GM12878 (cell line): Measurements from ENCODE around the gene MYO1E. TPM values are rescaled to one million over a fixed set of nuclear protein-coding genes. Genes with fewer than 3 reads are reported as not detected.

Experiments
- ETV6 ChIP-seq, 2 experiments: fragments of 450-650 bp in 1 of 2; IDR thresholded peaks in 1 of 2; conservative IDR thresholded peaks in 1 of 2; 2 replicates each; pipeline ENCODE4 v1.6.1; 2014; ENCODE audit warnings: antibody characterized with exemption in 1 of 2, borderline replicate concordance in 1 of 2, low read depth in 1 of 2, mild to moderate bottlenecking in 1 of 2, moderate library complexity in 1 of 2
- KAT2A ChIP-seq: conservative IDR thresholded peaks from 2 replicates; pipeline ENCODE4 v1.6.1; 2011; ENCODE audit warnings: low read depth, low read length; ENCODE audit not compliant: control insufficient read depth
- NR2C2 ChIP-seq: IDR thresholded peaks from 2 replicates; pipeline ENCODE4 v1.6.1; 2011; ENCODE audit warnings: borderline replicate concordance, low read depth; ENCODE audit not compliant: control insufficient read depth, insufficient read length
- PML ChIP-seq: IDR thresholded peaks from 2 replicates; pipeline ENCODE4 v1.6.1; 2012; ENCODE audit warnings: low read length, inconsistent platforms
- SIX5 ChIP-seq: IDR thresholded peaks from 2 replicates; pipeline ENCODE4 v1.6.1; 2011; ENCODE audit warnings: mild to moderate bottlenecking, low read depth, low read length, moderate library complexity; ENCODE audit not compliant: severe bottlenecking
- SMC3 ChIP-seq: IDR thresholded peaks from 2 replicates; pipeline ENCODE4 v1.6.1; 2011; ENCODE audit warnings: low read length, improper control_type of control experiment, borderline replicate concordance
- TARDBP ChIP-seq: IDR thresholded peaks from 2 replicates; pipeline ENCODE4 v1.6.1; 2016; ENCODE audit warnings: borderline replicate concordance
- TCF7 ChIP-seq: IDR thresholded peaks from 2 replicates; pipeline ENCODE4 v1.6.1; 2014; ENCODE audit warnings: antibody characterized with exemption, borderline replicate concordance
- ZNF24 ChIP-seq: fragments of 450-650 bp; IDR thresholded peaks from 2 replicates; pipeline ENCODE4 v1.6.1; 2017; ENCODE audit warnings: antibody characterized with exemption, mild to moderate bottlenecking
- ZSCAN29 ChIP-seq: fragments of 450-650 bp; IDR thresholded peaks from 2 replicates; pipeline ENCODE4 v1.6.1; 2017; ENCODE audit warnings: mild to moderate bottlenecking, moderate library complexity
- polyA plus RNA-seq, 11 experiments: library from polyadenylated mRNA; depleted of rRNA in 4 of 11; unstranded in 6 of 11; stranded (reverse) in 5 of 11; fragments of >200 nt; fragmentation: Nextera tagmentation in 4 of 11; fragmentation: Illumina TruSeq in 1 of 11; extraction: Ambion mirVana in 4 of 11; extraction: Trizol in 1 of 11; gene quantifications; 1 replicate in 1 of 11; 2 replicates in 10 of 11; pipeline versions ENCODE4 v1.2.1 to v1.2.3, GENCODE V29; 2011 to 2016; ENCODE audit warnings: inconsistent platforms in 2 of 11, missing spikeins in 2 of 11, low read depth in 1 of 11
- total RNA-seq, 4 experiments: library from RNA; depleted of rRNA in 3 of 4; stranded (reverse); fragments of >200 nt in 3 of 4; fragmentation: Illumina TruSeq in 1 of 4; extraction: Trizol in 1 of 4; gene quantifications; 2 replicates each; pipeline versions ENCODE4 v1.2.1 to v1.2.3, GENCODE V29; 2013 to 2021
- TF ChIP-seq, protein P1 (sequence below): fragments of 450-650 bp; IDR thresholded peaks from 2 replicates; pipeline ENCODE4 v1.6.1; 2016; ENCODE audit warnings: mild to moderate bottlenecking
- TF ChIP-seq, protein P2 (sequence below): IDR thresholded peaks from 2 replicates; pipeline ENCODE4 v1.6.1; 2012; ENCODE audit warnings: low read depth, low read length, improper control_type of control experiment
- TF ChIP-seq, protein P3 (sequence below), 3 experiments: IDR thresholded peaks in 2 of 3; conservative IDR thresholded peaks in 1 of 3; 2 replicates each; pipeline ENCODE4 v1.5.1; 2011; ENCODE audit warnings: low read depth in 3 of 3, low read length in 3 of 3, mild to moderate bottlenecking in 3 of 3, control low read depth in 2 of 3, moderate library complexity in 2 of 3, inconsistent platforms in 1 of 3, mixed read lengths in 1 of 3; ENCODE audit not compliant: control insufficient read depth in 2 of 3, insufficient read depth in 1 of 3; ENCODE audit errors: extremely low read depth in 1 of 3
- TF ChIP-seq, protein P4 (sequence below): IDR thresholded peaks from 2 replicates; pipeline ENCODE4 v1.6.1; 2011; ENCODE audit warnings: mild to moderate bottlenecking, low read depth, low read length, moderate library complexity; ENCODE audit not compliant: insufficient replicate concordance
- TF ChIP-seq, protein P5 (sequence below): fragments of 450-650 bp; conservative IDR thresholded peaks from 2 replicates; pipeline ENCODE4 v1.6.1; 2017; ENCODE audit warnings: mild to moderate bottlenecking, moderate library complexity
- TF ChIP-seq, protein P6 (sequence below): fragments of 450-650 bp; IDR thresholded peaks from 2 replicates; pipeline ENCODE4 v1.6.1; 2016; ENCODE audit warnings: mild to moderate bottlenecking
- TF ChIP-seq, protein P7 (sequence below): IDR thresholded peaks from 2 replicates; pipeline ENCODE4 v1.6.1; 2011; ENCODE audit warnings: borderline replicate concordance, low read depth, mild to moderate bottlenecking, moderate library complexity, mixed read lengths, low read length; ENCODE audit not compliant: insufficient read depth; ENCODE audit errors: extremely low read length

Gene MYO1E
- total and polyA plus RNA-seq, 10 of the 15 experiments (the other 5 are each of a cell fraction or from before 2014, with no cell fraction given), result 10.3 to 266 (median 64.9) TPM

DNA sequence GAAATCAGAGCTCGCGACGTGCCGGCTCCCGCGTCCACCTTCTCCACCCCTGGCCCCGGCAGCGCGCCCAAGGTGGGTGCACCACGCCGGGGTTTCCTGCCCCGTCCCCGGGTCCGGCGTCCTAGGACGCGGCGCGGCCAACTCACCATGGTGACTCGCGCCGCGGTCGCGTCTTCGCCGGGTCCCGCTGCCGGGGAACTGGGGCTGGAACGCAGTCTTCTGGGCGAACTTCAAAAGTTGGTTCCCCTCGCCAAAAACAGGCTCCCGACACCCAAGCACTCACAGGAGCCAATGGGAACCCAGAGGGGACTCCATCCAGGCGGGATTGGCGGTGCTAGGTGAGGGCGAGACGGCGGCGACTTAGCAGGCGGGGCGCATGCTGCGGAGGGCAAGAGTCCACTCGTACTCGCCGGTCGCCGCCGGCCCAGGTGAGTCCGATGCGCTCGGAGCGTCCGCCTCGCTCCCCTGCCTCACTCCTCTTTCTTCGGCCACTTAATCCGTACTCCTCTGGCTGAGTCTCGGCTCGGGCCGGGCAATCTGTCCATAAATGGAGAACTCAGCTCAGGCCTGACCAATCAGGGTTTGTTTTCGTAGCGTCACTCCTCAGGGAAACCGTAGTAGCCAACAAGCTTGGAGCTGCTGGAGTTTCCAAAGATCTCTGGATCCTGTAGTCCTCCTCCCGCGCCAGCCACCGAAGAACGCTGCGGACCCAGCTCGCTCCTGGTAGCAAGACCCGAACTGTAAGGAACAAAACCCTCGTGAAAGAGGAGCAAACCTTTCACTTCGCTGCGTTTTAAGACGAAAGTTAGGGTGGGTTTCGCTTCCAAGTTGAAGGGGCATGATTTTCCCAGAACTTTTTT lies at the start of gene MYO1E (continued):
- TF ChIP-seq, protein P1, sequence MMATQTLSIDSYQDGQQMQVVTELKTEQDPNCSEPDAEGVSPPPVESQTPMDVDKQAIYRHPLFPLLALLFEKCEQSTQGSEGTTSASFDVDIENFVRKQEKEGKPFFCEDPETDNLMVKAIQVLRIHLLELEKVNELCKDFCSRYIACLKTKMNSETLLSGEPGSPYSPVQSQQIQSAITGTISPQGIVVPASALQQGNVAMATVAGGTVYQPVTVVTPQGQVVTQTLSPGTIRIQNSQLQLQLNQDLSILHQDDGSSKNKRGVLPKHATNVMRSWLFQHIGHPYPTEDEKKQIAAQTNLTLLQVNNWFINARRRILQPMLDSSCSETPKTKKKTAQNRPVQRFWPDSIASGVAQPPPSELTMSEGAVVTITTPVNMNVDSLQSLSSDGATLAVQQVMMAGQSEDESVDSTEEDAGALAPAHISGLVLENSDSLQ, result no peak
- peak; percentile 70; the same call in 1 of the 2 replicates for TF ChIP-seq PML
- TF ChIP-seq KAT2A, result no peak
- TF ChIP-seq TCF7, result no peak
- no peak for TF ChIP-seq ZNF24
- no peak for TF ChIP-seq TARDBP
- TF ChIP-seq, protein P2, sequence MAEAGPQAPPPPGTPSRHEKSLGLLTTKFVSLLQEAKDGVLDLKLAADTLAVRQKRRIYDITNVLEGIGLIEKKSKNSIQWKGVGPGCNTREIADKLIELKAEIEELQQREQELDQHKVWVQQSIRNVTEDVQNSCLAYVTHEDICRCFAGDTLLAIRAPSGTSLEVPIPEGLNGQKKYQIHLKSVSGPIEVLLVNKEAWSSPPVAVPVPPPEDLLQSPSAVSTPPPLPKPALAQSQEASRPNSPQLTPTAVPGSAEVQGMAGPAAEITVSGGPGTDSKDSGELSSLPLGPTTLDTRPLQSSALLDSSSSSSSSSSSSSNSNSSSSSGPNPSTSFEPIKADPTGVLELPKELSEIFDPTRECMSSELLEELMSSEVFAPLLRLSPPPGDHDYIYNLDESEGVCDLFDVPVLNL, result no peak
- no peak for TF ChIP-seq ZSCAN29
- TF ChIP-seq NR2C2, result no peak
- no peak for TF ChIP-seq ETV6 (conservative IDR thresholded peaks at IDR 0.05 in 1 of 2, IDR thresholded peaks at IDR 0.05 in 1 of 2; ENCODE audit: borderline replicate concordance in 1 of 2, low read depth in 1 of 2)
- peak; percentile 15 for TF ChIP-seq SIX5
- TF ChIP-seq, protein P3, sequence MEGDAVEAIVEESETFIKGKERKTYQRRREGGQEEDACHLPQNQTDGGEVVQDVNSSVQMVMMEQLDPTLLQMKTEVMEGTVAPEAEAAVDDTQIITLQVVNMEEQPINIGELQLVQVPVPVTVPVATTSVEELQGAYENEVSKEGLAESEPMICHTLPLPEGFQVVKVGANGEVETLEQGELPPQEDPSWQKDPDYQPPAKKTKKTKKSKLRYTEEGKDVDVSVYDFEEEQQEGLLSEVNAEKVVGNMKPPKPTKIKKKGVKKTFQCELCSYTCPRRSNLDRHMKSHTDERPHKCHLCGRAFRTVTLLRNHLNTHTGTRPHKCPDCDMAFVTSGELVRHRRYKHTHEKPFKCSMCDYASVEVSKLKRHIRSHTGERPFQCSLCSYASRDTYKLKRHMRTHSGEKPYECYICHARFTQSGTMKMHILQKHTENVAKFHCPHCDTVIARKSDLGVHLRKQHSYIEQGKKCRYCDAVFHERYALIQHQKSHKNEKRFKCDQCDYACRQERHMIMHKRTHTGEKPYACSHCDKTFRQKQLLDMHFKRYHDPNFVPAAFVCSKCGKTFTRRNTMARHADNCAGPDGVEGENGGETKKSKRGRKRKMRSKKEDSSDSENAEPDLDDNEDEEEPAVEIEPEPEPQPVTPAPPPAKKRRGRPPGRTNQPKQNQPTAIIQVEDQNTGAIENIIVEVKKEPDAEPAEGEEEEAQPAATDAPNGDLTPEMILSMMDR (IDR thresholded peaks at IDR 0.05 in 2 of 3, conservative IDR thresholded peaks at IDR 0.05 in 1 of 3; ENCODE audit: control insufficient read depth in 2 of 3, extremely low read depth in 1 of 3, insufficient read depth in 1 of 3, low read depth in 3 of 3, low read length in 3 of 3), result no peak
- TF ChIP-seq, protein P4, sequence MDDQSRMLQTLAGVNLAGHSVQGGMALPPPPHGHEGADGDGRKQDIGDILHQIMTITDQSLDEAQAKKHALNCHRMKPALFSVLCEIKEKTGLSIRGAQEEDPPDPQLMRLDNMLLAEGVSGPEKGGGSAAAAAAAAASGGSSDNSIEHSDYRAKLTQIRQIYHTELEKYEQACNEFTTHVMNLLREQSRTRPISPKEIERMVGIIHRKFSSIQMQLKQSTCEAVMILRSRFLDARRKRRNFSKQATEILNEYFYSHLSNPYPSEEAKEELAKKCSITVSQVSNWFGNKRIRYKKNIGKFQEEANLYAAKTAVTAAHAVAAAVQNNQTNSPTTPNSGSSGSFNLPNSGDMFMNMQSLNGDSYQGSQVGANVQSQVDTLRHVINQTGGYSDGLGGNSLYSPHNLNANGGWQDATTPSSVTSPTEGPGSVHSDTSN, result no peak
- TF ChIP-seq, protein P5, sequence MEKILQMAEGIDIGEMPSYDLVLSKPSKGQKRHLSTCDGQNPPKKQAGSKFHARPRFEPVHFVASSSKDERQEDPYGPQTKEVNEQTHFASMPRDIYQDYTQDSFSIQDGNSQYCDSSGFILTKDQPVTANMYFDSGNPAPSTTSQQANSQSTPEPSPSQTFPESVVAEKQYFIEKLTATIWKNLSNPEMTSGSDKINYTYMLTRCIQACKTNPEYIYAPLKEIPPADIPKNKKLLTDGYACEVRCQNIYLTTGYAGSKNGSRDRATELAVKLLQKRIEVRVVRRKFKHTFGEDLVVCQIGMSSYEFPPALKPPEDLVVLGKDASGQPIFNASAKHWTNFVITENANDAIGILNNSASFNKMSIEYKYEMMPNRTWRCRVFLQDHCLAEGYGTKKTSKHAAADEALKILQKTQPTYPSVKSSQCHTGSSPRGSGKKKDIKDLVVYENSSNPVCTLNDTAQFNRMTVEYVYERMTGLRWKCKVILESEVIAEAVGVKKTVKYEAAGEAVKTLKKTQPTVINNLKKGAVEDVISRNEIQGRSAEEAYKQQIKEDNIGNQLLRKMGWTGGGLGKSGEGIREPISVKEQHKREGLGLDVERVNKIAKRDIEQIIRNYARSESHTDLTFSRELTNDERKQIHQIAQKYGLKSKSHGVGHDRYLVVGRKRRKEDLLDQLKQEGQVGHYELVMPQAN, result peak; percentile 29; the same call in 1 of the 2 replicates
- TF ChIP-seq SMC3, result no peak; the same call in 1 of the 2 replicates
- TF ChIP-seq, protein P6, sequence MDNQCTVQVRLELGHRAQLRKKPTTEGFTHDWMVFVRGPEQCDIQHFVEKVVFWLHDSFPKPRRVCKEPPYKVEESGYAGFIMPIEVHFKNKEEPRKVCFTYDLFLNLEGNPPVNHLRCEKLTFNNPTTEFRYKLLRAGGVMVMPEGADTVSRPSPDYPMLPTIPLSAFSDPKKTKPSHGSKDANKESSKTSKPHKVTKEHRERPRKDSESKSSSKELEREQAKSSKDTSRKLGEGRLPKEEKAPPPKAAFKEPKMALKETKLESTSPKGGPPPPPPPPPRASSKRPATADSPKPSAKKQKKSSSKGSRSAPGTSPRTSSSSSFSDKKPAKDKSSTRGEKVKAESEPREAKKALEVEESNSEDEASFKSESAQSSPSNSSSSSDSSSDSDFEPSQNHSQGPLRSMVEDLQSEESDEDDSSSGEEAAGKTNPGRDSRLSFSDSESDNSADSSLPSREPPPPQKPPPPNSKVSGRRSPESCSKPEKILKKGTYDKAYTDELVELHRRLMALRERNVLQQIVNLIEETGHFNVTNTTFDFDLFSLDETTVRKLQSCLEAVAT, result peak; percentile 96
- TF ChIP-seq, protein P7, sequence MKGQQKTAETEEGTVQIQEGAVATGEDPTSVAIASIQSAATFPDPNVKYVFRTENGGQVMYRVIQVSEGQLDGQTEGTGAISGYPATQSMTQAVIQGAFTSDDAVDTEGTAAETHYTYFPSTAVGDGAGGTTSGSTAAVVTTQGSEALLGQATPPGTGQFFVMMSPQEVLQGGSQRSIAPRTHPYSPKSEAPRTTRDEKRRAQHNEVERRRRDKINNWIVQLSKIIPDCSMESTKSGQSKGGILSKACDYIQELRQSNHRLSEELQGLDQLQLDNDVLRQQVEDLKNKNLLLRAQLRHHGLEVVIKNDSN, result no peak
